Measurements from ENCODE around the gene TMPRSS4. TPM values are rescaled to one million over a fixed set of nuclear protein-coding genes. Genes with fewer than 3 reads are reported as not detected.

Gene TMPRSS4
- total and polyA plus RNA-seq, 2 experiments from 2014 or later = 0.10 to 0.58 TPM

DNA sequence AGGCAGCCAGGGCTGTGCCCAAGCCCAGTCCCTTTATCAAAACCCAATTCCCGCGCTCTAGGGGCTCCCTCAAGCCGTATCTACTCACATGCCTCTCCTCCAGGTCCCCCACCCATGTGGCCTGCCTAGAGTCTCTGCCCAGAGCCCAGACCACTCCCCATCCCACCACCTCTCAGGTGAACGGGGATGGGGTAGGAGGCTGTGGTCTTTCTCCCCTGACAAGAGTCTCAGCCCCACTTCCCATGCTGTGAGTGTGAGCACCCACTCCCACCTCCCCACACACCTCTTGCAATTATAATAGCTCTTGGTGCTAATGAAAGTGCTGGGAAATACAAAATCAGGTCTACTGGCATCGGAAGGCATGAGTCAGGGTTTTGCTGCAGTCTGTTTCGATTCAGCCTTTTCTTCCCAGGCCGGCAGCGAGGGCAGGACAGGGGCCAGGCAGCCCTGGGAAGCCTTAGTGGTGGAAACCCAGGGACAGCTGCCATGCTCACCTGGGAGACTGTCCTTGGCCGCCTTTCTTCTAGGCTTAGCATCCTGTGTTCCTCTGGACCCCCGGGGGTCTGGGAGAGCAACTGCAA lies 16.7 kb upstream of the TMPRSS4 start (continued):
- TF ChIP-seq, protein P1, sequence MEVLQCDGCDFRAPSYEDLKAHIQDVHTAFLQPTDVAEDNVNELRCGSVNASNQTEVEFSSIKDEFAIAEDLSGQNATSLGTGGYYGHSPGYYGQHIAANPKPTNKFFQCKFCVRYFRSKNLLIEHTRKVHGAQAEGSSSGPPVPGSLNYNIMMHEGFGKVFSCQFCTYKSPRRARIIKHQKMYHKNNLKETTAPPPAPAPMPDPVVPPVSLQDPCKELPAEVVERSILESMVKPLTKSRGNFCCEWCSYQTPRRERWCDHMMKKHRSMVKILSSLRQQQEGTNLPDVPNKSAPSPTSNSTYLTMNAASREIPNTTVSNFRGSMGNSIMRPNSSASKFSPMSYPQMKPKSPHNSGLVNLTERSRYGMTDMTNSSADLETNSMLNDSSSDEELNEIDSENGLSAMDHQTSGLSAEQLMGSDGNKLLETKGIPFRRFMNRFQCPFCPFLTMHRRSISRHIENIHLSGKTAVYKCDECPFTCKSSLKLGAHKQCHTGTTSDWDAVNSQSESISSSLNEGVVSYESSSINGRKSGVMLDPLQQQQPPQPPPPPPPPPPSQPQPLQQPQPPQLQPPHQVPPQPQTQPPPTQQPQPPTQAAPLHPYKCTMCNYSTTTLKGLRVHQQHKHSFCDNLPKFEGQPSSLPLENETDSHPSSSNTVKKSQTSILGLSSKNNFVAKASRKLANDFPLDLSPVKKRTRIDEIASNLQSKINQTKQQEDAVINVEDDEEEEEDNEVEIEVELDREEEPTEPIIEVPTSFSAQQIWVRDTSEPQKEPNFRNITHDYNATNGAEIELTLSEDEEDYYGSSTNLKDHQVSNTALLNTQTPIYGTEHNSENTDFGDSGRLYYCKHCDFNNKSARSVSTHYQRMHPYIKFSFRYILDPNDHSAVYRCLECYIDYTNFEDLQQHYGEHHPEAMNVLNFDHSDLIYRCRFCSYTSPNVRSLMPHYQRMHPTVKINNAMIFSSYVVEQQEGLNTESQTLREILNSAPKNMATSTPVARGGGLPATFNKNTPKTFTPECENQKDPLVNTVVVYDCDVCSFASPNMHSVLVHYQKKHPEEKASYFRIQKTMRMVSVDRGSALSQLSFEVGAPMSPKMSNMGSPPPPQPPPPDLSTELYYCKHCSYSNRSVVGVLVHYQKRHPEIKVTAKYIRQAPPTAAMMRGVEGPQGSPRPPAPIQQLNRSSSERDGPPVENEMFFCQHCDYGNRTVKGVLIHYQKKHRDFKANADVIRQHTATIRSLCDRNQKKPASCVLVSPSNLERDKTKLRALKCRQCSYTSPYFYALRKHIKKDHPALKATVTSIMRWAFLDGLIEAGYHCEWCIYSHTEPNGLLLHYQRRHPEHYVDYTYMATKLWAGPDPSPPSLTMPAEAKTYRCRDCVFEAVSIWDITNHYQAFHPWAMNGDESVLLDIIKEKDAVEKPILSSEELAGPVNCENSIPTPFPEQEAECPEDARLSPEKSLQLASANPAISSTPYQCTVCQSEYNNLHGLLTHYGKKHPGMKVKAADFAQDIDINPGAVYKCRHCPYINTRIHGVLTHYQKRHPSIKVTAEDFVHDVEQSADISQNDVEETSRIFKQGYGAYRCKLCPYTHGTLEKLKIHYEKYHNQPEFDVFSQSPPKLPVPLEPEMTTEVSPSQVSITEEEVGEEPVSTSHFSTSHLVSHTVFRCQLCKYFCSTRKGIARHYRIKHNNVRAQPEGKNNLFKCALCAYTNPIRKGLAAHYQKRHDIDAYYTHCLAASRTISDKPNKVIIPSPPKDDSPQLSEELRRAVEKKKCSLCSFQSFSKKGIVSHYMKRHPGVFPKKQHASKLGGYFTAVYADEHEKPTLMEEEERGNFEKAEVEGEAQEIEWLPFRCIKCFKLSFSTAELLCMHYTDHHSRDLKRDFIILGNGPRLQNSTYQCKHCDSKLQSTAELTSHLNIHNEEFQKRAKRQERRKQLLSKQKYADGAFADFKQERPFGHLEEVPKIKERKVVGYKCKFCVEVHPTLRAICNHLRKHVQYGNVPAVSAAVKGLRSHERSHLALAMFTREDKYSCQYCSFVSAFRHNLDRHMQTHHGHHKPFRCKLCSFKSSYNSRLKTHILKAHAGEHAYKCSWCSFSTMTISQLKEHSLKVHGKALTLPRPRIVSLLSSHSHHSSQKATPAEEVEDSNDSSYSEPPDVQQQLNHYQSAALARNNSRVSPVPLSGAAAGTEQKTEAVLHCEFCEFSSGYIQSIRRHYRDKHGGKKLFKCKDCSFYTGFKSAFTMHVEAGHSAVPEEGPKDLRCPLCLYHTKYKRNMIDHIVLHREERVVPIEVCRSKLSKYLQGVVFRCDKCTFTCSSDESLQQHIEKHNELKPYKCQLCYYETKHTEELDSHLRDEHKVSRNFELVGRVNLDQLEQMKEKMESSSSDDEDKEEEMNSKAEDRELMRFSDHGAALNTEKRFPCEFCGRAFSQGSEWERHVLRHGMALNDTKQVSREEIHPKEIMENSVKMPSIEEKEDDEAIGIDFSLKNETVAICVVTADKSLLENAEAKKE (CRISPR knock-in tag; IDR thresholded peaks at IDR 0.05) = no peak
- no peak for TF ChIP-seq STAT1 (IDR thresholded peaks at IDR 0.05; ENCODE audit: unreplicated experiment)
- TF ChIP-seq, protein P2, sequence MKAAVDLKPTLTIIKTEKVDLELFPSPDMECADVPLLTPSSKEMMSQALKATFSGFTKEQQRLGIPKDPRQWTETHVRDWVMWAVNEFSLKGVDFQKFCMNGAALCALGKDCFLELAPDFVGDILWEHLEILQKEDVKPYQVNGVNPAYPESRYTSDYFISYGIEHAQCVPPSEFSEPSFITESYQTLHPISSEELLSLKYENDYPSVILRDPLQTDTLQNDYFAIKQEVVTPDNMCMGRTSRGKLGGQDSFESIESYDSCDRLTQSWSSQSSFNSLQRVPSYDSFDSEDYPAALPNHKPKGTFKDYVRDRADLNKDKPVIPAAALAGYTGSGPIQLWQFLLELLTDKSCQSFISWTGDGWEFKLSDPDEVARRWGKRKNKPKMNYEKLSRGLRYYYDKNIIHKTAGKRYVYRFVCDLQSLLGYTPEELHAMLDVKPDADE (IDR thresholded peaks at IDR 0.05) = no peak
- no peak for TF ChIP-seq ZNF114 (CRISPR knock-in tag; IDR thresholded peaks at IDR 0.05)
- no peak for TF ChIP-seq EZH2phosphoT487 (IDR thresholded peaks at IDR 0.05; ENCODE audit: unreplicated experiment)

DNA sequence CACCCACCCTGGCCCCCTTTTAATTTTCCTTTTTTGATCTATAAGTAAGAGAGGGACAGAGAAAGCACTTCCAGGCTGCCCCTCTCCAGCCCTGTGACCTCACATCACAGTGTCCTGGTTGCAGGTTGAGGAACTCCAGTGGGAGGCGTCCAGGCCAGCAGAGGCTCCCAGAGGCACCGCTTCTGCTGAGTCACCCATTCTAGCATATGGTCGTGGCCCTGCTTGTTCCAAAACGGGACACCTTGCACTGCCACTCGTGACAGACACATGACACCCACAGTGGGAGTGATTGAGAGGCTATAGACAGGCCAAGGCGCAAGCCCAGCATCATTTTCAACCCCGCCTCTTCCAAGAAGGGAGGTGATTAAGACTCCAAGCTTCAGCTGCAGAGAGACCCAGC lies 16.0 kb upstream of the TMPRSS4 start:
- peaks cover 5% of the 10 kb centered on the region for H3K4me1 Mint-ChIP-seq
- H3K4me3 ChIP-seq = no peak overlapping the region
- no peaks in the 10 kb centered on the region for H3F3A ChIP-seq (replicated peaks; ENCODE audit: low read depth)
- no peak overlapping the region for H3K4me3 Mint-ChIP-seq
- no peak overlapping the region for H3K27ac Mint-ChIP-seq
- H4K20me1 ChIP-seq (replicated peaks; ENCODE audit: insufficient read depth) = no peaks in the 10 kb centered on the region
- no peaks in the 10 kb centered on the region; the same call in 2 of the 3 replicates for H3K9me3 Mint-ChIP-seq
- H3K36me3 Mint-ChIP-seq (ENCODE audit: low read depth) = no peaks in the 10 kb centered on the region
- H3K27ac ChIP-seq (ENCODE audit: low read depth) = no peak overlapping the region
- H2AFZ ChIP-seq = no peak overlapping the region
- H3K9me2 ChIP-seq (ENCODE audit: insufficient read depth) = 0 out of 2 replicates have a peak, but pooled peaks cover 4% of the 10 kb centered on the region
- no peak for ATAC-seq
- DNase-seq (ENCODE audit: low spot score) = no peak
- H3K27me3 ChIP-seq (ENCODE audit: insufficient read depth) = no peaks in the 10 kb centered on the region
- no peaks in the 10 kb centered on the region for H3K79me2 ChIP-seq (replicated peaks; ENCODE audit: insufficient read depth)
- H3K36me3 ChIP-seq (ENCODE audit: insufficient read depth) = no peaks in the 10 kb centered on the region
- H3K4me2 ChIP-seq = no peak overlapping the region
- no peaks in the 10 kb centered on the region for H3K4me1 ChIP-seq (ENCODE audit: insufficient read depth)
- H3K27me3 Mint-ChIP-seq (ENCODE audit: insufficient read depth, low read depth, poor library complexity) = peaks cover 12% of the 10 kb centered on the region
- TF ChIP-seq, protein P2 (IDR thresholded peaks at IDR 0.05) = no peak
- TF ChIP-seq, protein P1 (CRISPR knock-in tag; IDR thresholded peaks at IDR 0.05) = no peak
- TF ChIP-seq NANOG (IDR thresholded peaks at IDR 0.05; ENCODE audit: borderline replicate concordance) (no peak), EZH2phosphoT487 (IDR thresholded peaks at IDR 0.05; ENCODE audit: unreplicated experiment) (no peak), ZNF114 (CRISPR knock-in tag; IDR thresholded peaks at IDR 0.05) (no peak)
